Stomach (tissue), 4 donors: ENCODE data around the gene EIF2B5.
A peak's percentile ranks its signal among the peaks of the same experiment; 100 is the strongest.

Source experiments
- EP300 ChIP-seq: sonication (generic); formaldehyde crosslinking; IDR thresholded peaks from one replicate; pipeline ENCODE4 v1.6.1; 2017; ENCODE audit warnings: antibody characterized with exemption
- POLR2A ChIP-seq, 4 donors: fragments of 450-650 bp; IDR thresholded peaks; one replicate each; pipeline ENCODE4 v1.6.1; 2016; ENCODE audit warnings: antibody characterized with exemption in 4 of 4, control low read depth in 2 of 4, mild to moderate bottlenecking in 1 of 4, moderate library complexity in 1 of 4
- POLR2AphosphoS5 ChIP-seq, 3 donors: sonication (generic); formaldehyde crosslinking; IDR thresholded peaks; one replicate each; pipeline ENCODE4 v1.6.1; 2016; ENCODE audit warnings: antibody characterized with exemption in 3 of 3
- TF ChIP-seq, protein P1 (sequence below), 7 experiments: fragments of 450-650 bp in 4 of 7; fragments of 200-600 bp in 3 of 7; sonication (generic) in 3 of 7; IDR thresholded peaks; one replicate each; pipeline ENCODE4 v1.5.1; 2016 to 2019; ENCODE audit warnings: antibody characterized with exemption in 7 of 7, control low read depth in 2 of 7, mild to moderate bottlenecking in 1 of 7

DNA sequence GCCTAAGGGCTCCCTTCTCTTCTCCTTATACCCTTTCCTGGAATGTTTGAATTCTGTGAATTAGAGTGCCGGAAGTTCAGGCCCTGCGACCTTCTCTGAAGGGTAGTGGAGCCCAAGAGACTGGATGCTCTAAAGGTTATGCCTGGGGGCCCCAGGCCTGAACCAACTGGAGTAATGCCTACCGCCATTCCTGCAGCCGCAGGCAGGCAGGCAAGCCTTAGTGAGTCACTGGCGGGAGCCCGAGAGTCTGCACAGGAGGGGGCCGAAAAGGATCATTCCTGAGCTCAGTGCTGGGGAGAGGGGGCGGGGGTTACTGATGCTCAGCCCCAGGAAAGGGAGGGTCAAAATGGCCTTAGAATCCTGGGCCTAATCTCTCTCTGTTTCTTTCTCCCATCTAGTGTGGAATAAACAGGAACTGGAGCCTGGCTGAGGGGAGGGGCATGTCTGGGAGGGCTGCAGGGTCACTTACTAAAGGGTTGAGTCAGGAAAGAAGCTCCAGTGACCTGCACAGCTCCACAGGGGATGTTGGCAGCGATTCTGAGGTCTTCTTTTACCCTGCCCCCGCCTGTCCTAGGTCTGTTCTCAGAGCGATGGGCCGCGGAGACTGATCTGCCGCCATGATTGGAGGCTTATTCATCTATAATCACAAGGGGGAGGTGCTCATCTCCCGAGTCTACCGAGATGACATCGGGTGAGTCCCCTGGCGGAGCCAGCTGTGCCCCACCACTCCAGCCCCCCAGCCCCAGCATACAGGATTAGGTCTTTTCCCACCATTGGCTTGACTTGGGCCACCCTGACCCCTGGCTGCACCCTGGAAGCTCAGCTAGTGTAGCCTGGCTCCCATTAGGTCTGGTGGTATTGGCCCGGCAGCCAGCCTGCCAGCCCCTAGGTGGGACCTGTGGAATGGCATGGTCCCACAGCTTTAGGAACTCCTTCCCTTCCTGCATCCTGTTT is 41.5 kb downstream of the EIF2B5 start:
- TF ChIP-seq, protein P1, sequence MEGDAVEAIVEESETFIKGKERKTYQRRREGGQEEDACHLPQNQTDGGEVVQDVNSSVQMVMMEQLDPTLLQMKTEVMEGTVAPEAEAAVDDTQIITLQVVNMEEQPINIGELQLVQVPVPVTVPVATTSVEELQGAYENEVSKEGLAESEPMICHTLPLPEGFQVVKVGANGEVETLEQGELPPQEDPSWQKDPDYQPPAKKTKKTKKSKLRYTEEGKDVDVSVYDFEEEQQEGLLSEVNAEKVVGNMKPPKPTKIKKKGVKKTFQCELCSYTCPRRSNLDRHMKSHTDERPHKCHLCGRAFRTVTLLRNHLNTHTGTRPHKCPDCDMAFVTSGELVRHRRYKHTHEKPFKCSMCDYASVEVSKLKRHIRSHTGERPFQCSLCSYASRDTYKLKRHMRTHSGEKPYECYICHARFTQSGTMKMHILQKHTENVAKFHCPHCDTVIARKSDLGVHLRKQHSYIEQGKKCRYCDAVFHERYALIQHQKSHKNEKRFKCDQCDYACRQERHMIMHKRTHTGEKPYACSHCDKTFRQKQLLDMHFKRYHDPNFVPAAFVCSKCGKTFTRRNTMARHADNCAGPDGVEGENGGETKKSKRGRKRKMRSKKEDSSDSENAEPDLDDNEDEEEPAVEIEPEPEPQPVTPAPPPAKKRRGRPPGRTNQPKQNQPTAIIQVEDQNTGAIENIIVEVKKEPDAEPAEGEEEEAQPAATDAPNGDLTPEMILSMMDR (IDR thresholded peaks at IDR 0.05) = no peak
- TF ChIP-seq POLR2A (IDR thresholded peaks at IDR 0.05) (no peak), POLR2AphosphoS5 (IDR thresholded peaks at IDR 0.05) (peak in 1 of 3 donors; percentile 46), EP300 (no peak)
